GM12878 (cell line): Measurements from ENCODE around the gene SLIT1. TPM values are rescaled to one million over a fixed set of nuclear protein-coding genes. Genes with fewer than 3 reads are reported as not detected.

Experiments used
- ATAC-seq: fragments of 200-7000 bp; cut with Tn5 transposase; 3 replicates; pipeline ENCODE4 v1.9.1; 2020; ENCODE audit warnings: mild to moderate bottlenecking, moderate library complexity
- BruUV-seq: library from RNA; stranded (reverse); fragments of 400-500 nt; replicated peaks from 2 replicates; lab custom pipeline; 2021; lab: Mats Ljungman, UMichigan
- CTCF ChIA-PET: fragments of 300-600 bp; sonication (Branson Sonifier 250); formaldehyde crosslinking; extraction: SDS; loops from one replicate; lab custom pipeline; 2021; ENCODE audit warnings: inconsistent platforms; lab: Yijun Ruan, JAX
- POLR2A ChIA-PET: fragments of 350-600 bp; formaldehyde crosslinking; extraction: SDS; loops from one replicate; lab custom pipeline; 2021; ENCODE audit warnings: inconsistent platforms; lab: Charles Lee
- RAD21 ChIA-PET: fragments of 300-600 bp; sonication (Branson Sonifier 250); formaldehyde crosslinking; loops from one replicate; lab custom pipeline; 2023; ENCODE audit warnings: antibody characterized with exemption; ENCODE audit not compliant: unreplicated experiment; lab: Charles Lee
- SMC1A ChIA-PET: fragments of 300-600 bp; sonication (Branson Sonifier 250); formaldehyde crosslinking; loops from one replicate; lab custom pipeline; 2023; ENCODE audit not compliant: unreplicated experiment, uncharacterized antibody; lab: Charles Lee
- DNase-seq: peaks from one replicate; pipeline ENCODE4 v3.0.0-alpha.2; 2011; ENCODE audit warnings: low read depth, low spot score
- FAIRE-seq: peaks from 3 replicates; lab custom pipeline; 2011; peaks lifted over from hg19 to GRCh38; lab: Jason Lieb, UNC
- H2AFZ ChIP-seq: 2 replicates; pipeline ENCODE4 v1.6.0; 2011; ENCODE audit warnings: low read depth, low read length, control low read depth; ENCODE audit not compliant: control insufficient read depth
- H3K27ac ChIP-seq: 2 replicates; pipeline ENCODE4 v1.5.1; 2011; ENCODE audit warnings: control low read depth; ENCODE audit not compliant: control insufficient read depth, insufficient read depth
- H3K27me3 ChIP-seq, 2 experiments: replicated peaks in 1 of 2; 2 replicates each; pipeline versions ENCODE4 v1.6.0 to v1.6.1; 2011; ENCODE audit warnings: low read length in 1 of 2; ENCODE audit not compliant: control insufficient read depth in 2 of 2, insufficient read depth in 2 of 2
- H3K36me3 ChIP-seq, 2 experiments: 2 replicates each; pipeline ENCODE4 v1.5.1; 2011; ENCODE audit warnings: low read length in 1 of 2; ENCODE audit not compliant: control insufficient read depth in 2 of 2, insufficient read depth in 2 of 2
- H3K4me1 ChIP-seq: 2 replicates; pipeline ENCODE4 v1.6.1; 2011; ENCODE audit warnings: mild to moderate bottlenecking, low read length, moderate library complexity, mixed read lengths; ENCODE audit not compliant: control insufficient read depth, insufficient read depth
- H3K4me2 ChIP-seq: 2 replicates; pipeline ENCODE4 v1.6.0; 2011; ENCODE audit warnings: control low read depth; ENCODE audit not compliant: control insufficient read depth, insufficient read depth
- H3K4me3 ChIP-seq: fragments of 200-600 bp; sonication (generic); 2 replicates; pipeline ENCODE4 v1.5.1; 2016
- H3K79me2 ChIP-seq: 2 replicates; pipeline ENCODE4 v1.6.0; 2011; ENCODE audit warnings: low read length; ENCODE audit not compliant: control insufficient read depth, insufficient read depth
- H3K9ac ChIP-seq: 2 replicates; pipeline ENCODE4 v1.8.0; 2011; ENCODE audit warnings: low read length, control low read depth, mixed read lengths; ENCODE audit not compliant: control insufficient read depth, insufficient read depth
- H3K9me3 ChIP-seq: replicated peaks from 3 replicates; pipeline ENCODE4 v1.5.1; 2011; ENCODE audit warnings: mild to moderate bottlenecking, low read length; ENCODE audit not compliant: control insufficient read depth, insufficient read depth
- H4K20me1 ChIP-seq: 2 replicates; pipeline ENCODE4 v1.6.0; 2011; ENCODE audit not compliant: control insufficient read depth, insufficient read depth
- ATF7 ChIP-seq: fragments of 450-650 bp; IDR thresholded peaks from 2 replicates; pipeline ENCODE4 v1.6.1; 2016; ENCODE audit warnings: low read depth, mild to moderate bottlenecking
- BMI1 ChIP-seq: fragments of 450-650 bp; IDR thresholded peaks from 2 replicates; pipeline ENCODE4 v1.6.1; 2016; ENCODE audit warnings: mild to moderate bottlenecking, moderate library complexity, borderline replicate concordance
- CHD1 ChIP-seq: IDR thresholded peaks from 2 replicates; pipeline ENCODE4 v1.6.1; 2012; ENCODE audit warnings: low read depth, low read length, improper control_type of control experiment
- PBX3 ChIP-seq: IDR thresholded peaks from 2 replicates; pipeline ENCODE4 v1.6.1; 2011; ENCODE audit warnings: mild to moderate bottlenecking, low read depth, low read length, moderate library complexity; ENCODE audit not compliant: insufficient replicate concordance
- SMC3 ChIP-seq: IDR thresholded peaks from 2 replicates; pipeline ENCODE4 v1.6.1; 2011; ENCODE audit warnings: low read length, improper control_type of control experiment, borderline replicate concordance
- SPI1 ChIP-seq: IDR thresholded peaks from 2 replicates; pipeline ENCODE4 v1.6.1; 2011; ENCODE audit warnings: low read depth, mild to moderate bottlenecking, low read length, moderate library complexity, borderline replicate concordance; ENCODE audit not compliant: insufficient read depth
- ZBED1 ChIP-seq: IDR thresholded peaks from 2 replicates; pipeline ENCODE4 v1.6.1; 2016; ENCODE audit warnings: borderline replicate concordance
- ZBTB40 ChIP-seq: fragments of 450-650 bp; IDR thresholded peaks from 2 replicates; pipeline ENCODE4 v1.6.1; 2016; ENCODE audit warnings: mild to moderate bottlenecking, moderate library complexity, borderline replicate concordance
- WGBS: methylation state at CpG from one replicate; pipeline ENCODE4 v1.1.6; 2016; ENCODE audit warnings: low lambda C conversion rate; ENCODE audit not compliant: insufficient replicate concordance, insufficient coverage; ENCODE audit errors: missing lambda C conversion rate; 5-methylcytosine and 5-hydroxymethylcytosine counted together
- in situ Hi-C: fragments of 300-500 bp; cut with MboI; formaldehyde crosslinking; loops from 9 replicates; pipeline ENCODE4 v1.14.3; 2018; ENCODE audit warnings: mixed read lengths
- intact Hi-C: fragments of 100-400 bp; cut with micrococcal nuclease; formaldehyde crosslinking; loops from one replicate; pipeline ENCODE4 v1.14.2; 2022; ENCODE audit not compliant: unreplicated experiment
- polyA plus RNA-seq, 11 experiments: library from polyadenylated mRNA; depleted of rRNA in 4 of 11; unstranded in 6 of 11; stranded (reverse) in 5 of 11; fragments of >200 nt; fragmentation: Nextera tagmentation in 4 of 11; fragmentation: Illumina TruSeq in 1 of 11; extraction: Ambion mirVana in 4 of 11; extraction: Trizol in 1 of 11; gene quantifications; 1 replicate in 1 of 11; 2 replicates in 10 of 11; pipeline versions ENCODE4 v1.2.1 to v1.2.3, GENCODE V29; 2011 to 2016; ENCODE audit warnings: inconsistent platforms in 2 of 11, missing spikeins in 2 of 11, low read depth in 1 of 11
- total RNA-seq, 4 experiments: library from RNA; depleted of rRNA in 3 of 4; stranded (reverse); fragments of >200 nt in 3 of 4; fragmentation: Illumina TruSeq in 1 of 4; extraction: Trizol in 1 of 4; gene quantifications; 2 replicates each; pipeline versions ENCODE4 v1.2.1 to v1.2.3, GENCODE V29; 2013 to 2021
- TF ChIP-seq, protein P1 (sequence below): fragments of 450-650 bp; conservative IDR thresholded peaks from 2 replicates; pipeline ENCODE4 v1.6.1; 2017; ENCODE audit warnings: mild to moderate bottlenecking, moderate library complexity

SLIT1 gene
- total and polyA plus RNA-seq, 10 of the 15 experiments (the other 5 are each of a cell fraction or from before 2014, with no cell fraction given), result 0.04 to 0.19 (median 0.06) TPM; not detected in 4

DNA sequence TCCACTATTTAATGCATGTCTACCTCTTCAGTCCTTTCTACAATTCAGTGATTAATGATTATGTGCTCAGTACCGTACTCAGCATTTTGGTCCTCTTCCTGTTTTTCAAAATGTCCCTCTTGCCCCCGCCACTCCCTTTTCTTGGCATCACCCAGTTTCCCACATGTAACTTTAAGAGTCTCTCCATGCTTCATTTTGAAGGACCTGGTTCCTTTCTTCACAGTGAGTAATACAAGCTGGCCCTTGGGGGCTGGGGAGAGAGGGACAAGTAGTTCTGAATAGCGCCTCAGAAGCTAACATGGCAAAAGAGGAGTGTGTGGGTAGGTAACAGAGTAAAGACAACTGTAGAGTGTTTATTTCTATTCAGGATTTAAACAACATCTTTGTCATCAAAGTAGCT is 34.6 kb upstream of the SLIT1 start:
- SMC1A ChIA-PET, result interaction anchor here (0.7 to 1.4 kb wide), 3 partner anchors 10 to 24 kb away, joined by 3 to 8 read pairs (median 3); no protein-coding TSS in a partner anchor
- 100% methylated on average over 3 of the region's 3 CpGs for WGBS
- no peak for ATAC-seq
- H3K9ac ChIP-seq, result no peak overlapping the region
- RAD21 ChIA-PET, result no interaction called here
- no peaks in the 10 kb centered on the region for H3K79me2 ChIP-seq
- CTCF ChIA-PET, result interaction anchor here (0.6 to 7.0 kb wide), 7 partner anchors 11 to 228 kb away, joined by 3 to 49 read pairs (median 5); no protein-coding TSS in a partner anchor
- H3K4me2 ChIP-seq, result no peak overlapping the region
- intact Hi-C loops (no loop called here), in situ Hi-C loops (no loop called here)
- no peaks in the 10 kb centered on the region for H3K27me3 ChIP-seq
- DNase-seq, result no peak
- H3K27ac ChIP-seq, result no peak overlapping the region
- no peak overlapping the region for H2AFZ ChIP-seq
- H3K4me1 ChIP-seq, result peaks cover 7% of the 10 kb centered on the region; the same call in 1 of the 2 replicates
- no peaks in the 10 kb centered on the region for H4K20me1 ChIP-seq
- H3K9me3 ChIP-seq, result no peaks in the 10 kb centered on the region
- POLR2A ChIA-PET, result no interaction called here
- FAIRE-seq, result no peak
- no TSS peak for BruUV-seq
- H3K36me3 ChIP-seq, result peaks cover 1 to 6% of the 10 kb centered on the region in 2 experiments; a peak in 2 of 4 replicates
- H3K4me3 ChIP-seq, result no peak overlapping the region
- no peak for TF ChIP-seq ATF7
- TF ChIP-seq, protein P1, sequence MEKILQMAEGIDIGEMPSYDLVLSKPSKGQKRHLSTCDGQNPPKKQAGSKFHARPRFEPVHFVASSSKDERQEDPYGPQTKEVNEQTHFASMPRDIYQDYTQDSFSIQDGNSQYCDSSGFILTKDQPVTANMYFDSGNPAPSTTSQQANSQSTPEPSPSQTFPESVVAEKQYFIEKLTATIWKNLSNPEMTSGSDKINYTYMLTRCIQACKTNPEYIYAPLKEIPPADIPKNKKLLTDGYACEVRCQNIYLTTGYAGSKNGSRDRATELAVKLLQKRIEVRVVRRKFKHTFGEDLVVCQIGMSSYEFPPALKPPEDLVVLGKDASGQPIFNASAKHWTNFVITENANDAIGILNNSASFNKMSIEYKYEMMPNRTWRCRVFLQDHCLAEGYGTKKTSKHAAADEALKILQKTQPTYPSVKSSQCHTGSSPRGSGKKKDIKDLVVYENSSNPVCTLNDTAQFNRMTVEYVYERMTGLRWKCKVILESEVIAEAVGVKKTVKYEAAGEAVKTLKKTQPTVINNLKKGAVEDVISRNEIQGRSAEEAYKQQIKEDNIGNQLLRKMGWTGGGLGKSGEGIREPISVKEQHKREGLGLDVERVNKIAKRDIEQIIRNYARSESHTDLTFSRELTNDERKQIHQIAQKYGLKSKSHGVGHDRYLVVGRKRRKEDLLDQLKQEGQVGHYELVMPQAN, result no peak
- no peak for TF ChIP-seq SPI1
- no peak for TF ChIP-seq ZBED1
- no peak for TF ChIP-seq BMI1
- no peak for TF ChIP-seq CHD1
- TF ChIP-seq ZBTB40, result no peak
- no peak for TF ChIP-seq PBX3
- no peak for TF ChIP-seq SMC3
